GM10266 (cell line): ENCODE measurements around the gene OSTC.

Experiments used
- DNase-seq: peaks from one replicate; pipeline ENCODE4 v3.0.0; 2012; ENCODE audit errors: extremely low spot score
- TF ChIP-seq, protein P1 (sequence below): IDR thresholded peaks from 2 replicates; pipeline ENCODE4 v1.5.1; 2012; ENCODE audit warnings: mild to moderate bottlenecking, low read depth; ENCODE audit not compliant: control insufficient read depth, insufficient read depth; ENCODE audit errors: missing control alignments

Gene OSTC

DNA sequence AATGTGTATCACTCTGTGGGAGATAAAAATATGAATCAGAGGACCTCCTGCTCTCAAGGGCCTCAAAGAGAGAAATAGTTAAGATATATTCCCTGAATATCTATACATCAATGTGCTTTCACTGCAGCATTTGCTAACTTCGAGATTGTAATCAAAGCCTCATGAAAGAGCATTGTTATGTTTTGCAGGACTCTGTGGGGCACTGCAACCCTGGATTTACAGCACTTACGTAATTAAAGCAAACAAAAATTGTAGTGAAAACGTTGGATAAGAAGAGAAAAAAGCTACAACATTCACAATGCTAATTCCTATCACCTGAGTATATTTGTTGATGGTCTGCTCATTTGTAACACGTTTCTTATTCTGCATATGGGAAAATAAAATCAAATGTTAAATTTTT lies 64.5 kb downstream of the OSTC start:
- TF ChIP-seq, protein P1, sequence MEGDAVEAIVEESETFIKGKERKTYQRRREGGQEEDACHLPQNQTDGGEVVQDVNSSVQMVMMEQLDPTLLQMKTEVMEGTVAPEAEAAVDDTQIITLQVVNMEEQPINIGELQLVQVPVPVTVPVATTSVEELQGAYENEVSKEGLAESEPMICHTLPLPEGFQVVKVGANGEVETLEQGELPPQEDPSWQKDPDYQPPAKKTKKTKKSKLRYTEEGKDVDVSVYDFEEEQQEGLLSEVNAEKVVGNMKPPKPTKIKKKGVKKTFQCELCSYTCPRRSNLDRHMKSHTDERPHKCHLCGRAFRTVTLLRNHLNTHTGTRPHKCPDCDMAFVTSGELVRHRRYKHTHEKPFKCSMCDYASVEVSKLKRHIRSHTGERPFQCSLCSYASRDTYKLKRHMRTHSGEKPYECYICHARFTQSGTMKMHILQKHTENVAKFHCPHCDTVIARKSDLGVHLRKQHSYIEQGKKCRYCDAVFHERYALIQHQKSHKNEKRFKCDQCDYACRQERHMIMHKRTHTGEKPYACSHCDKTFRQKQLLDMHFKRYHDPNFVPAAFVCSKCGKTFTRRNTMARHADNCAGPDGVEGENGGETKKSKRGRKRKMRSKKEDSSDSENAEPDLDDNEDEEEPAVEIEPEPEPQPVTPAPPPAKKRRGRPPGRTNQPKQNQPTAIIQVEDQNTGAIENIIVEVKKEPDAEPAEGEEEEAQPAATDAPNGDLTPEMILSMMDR: no peak
- no peak for DNase-seq

DNA sequence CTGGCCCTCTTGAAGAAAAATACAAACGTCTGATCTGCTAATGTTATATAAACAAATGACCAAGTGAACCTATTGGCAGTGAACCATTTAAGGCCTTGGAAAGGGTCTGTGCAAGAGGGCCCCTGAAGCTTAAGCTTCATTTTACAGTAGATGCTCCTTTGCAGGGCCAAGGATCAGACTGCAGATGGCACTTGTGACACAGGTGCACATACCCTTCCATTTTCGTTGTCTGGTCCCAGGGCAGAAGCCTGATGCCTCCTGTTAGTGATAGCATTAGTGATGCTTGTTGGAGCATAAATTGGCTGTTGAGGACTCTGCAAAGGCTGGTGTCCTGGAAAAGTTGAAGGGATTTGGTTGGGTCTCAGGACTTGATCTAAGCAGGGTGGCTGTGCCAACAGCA lies 65.9 kb downstream of the OSTC start:
- no peak for DNase-seq
- TF ChIP-seq, protein P1: no peak

DNA sequence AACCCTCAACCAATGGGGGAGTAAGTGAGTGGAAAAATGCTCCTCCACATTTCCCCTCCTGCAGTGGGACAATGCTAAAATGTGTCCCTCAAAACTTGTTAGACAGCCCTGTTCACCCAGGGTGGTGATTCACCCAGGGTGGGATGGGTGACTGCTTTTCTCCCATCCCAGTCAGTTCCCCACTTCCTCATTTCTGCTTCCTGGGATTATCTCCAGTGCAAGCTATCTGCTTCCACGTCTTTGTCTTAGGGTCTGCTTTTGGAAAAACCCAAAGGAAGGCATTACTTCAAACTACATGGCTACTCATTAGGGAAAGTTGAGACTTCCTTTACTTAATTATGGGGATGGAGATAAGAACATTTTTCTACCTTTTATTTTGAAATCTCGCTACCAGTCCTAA lies 67.0 kb downstream of the OSTC start:
- TF ChIP-seq, protein P1: no peak
- DNase-seq: no peak
